HL-60/S4 treated with phorbol 12-myristate 13-acetate at 8.2 ng/mL for 4 days and 3 days (cell line): ENCODE data around the gene RABGEF1.
"Not testable (repeated sequence)": the region's sequence is repeated elsewhere in the genome, so short reads cannot be mapped to it uniquely, and the experiment has no call there.

Experiments
- in situ Hi-C: fragments of 300-500 bp; cut with MboI; formaldehyde crosslinking; loops from 2 replicates; pipeline ENCODE4 v1.15.0; 2022; ENCODE audit warnings: low sequenced_read_pairs

RABGEF1 gene

GRCh38 chr7:66763633-66764355 is 23.3 kb downstream of the RABGEF1 start:
- in situ Hi-C loops: not testable (repeated sequence)

- in situ Hi-C loops: not testable (repeated sequence)
Observed at GRCh38 chr7:66764905-66765304, 24.4 kb downstream of the RABGEF1 start.

GRCh38 chr7:66765322-66766025 is 24.9 kb downstream of the RABGEF1 start:
- in situ Hi-C loops: not testable (repeated sequence)

GRCh38 chr7:66766041-66766440 is 25.5 kb downstream of the RABGEF1 start:
- in situ Hi-C loops: no loop called here

- in situ Hi-C loops: not testable (repeated sequence)
Observed at GRCh38 chr7:66767486-66767885, 27.0 kb downstream of the RABGEF1 start.

- in situ Hi-C loops: no loop called here
Observed at GRCh38 chr7:66768865-66769832, 28.6 kb downstream of the RABGEF1 start.

GRCh38 chr7:66769833-66770512 is 29.4 kb downstream of the RABGEF1 start:
- in situ Hi-C loops: no loop called here

GRCh38 chr7:66771795-66772194 is 31.3 kb downstream of the RABGEF1 start:
- in situ Hi-C loops: no loop called here

- in situ Hi-C loops: not testable (repeated sequence)
Observed at GRCh38 chr7:66773744-66774143, 33.2 kb downstream of the RABGEF1 start.

GRCh38 chr7:66776383-66776782 is 35.9 kb downstream of the RABGEF1 start:
- in situ Hi-C loops: not testable (repeated sequence)

GRCh38 chr7:66776800-66777442 is 36.4 kb downstream of the RABGEF1 start:
- in situ Hi-C loops: no loop called here

GRCh38 chr7:66778201-66778600 is 37.7 kb downstream of the RABGEF1 start:
- in situ Hi-C loops: no loop called here

- in situ Hi-C loops: no loop called here
Observed at GRCh38 chr7:66779669-66780409, 39.3 kb downstream of the RABGEF1 start.

- in situ Hi-C loops: no loop called here
Observed at GRCh38 chr7:66781408-66782090, 41.0 kb downstream of the RABGEF1 start.

GRCh38 chr7:66782875-66783274 is 42.3 kb downstream of the RABGEF1 start:
- in situ Hi-C loops: not testable (repeated sequence)

GRCh38 chr7:66783887-66784595 is 43.5 kb downstream of the RABGEF1 start:
- in situ Hi-C loops: not testable (repeated sequence)

- in situ Hi-C loops: no loop called here
Observed at GRCh38 chr7:66790196-66790595, 49.7 kb downstream of the RABGEF1 start.

- in situ Hi-C loops: no loop called here
Observed at GRCh38 chr7:66790725-66791124, 50.2 kb downstream of the RABGEF1 start.
